ENCODE results near the gene SEZ6L2. TPM values are rescaled to one million over a fixed set of nuclear protein-coding genes. Genes with fewer than 3 reads are reported as not detected.
A peak's percentile ranks its signal among the peaks of the same experiment; 100 is the strongest.

Gene SEZ6L2
- total and polyA plus RNA-seq, 2 of the 13 experiments (the other 11 are each of a cell fraction or from before 2014, with no cell fraction given), result 14.9 to 16.9 TPM

DNA sequence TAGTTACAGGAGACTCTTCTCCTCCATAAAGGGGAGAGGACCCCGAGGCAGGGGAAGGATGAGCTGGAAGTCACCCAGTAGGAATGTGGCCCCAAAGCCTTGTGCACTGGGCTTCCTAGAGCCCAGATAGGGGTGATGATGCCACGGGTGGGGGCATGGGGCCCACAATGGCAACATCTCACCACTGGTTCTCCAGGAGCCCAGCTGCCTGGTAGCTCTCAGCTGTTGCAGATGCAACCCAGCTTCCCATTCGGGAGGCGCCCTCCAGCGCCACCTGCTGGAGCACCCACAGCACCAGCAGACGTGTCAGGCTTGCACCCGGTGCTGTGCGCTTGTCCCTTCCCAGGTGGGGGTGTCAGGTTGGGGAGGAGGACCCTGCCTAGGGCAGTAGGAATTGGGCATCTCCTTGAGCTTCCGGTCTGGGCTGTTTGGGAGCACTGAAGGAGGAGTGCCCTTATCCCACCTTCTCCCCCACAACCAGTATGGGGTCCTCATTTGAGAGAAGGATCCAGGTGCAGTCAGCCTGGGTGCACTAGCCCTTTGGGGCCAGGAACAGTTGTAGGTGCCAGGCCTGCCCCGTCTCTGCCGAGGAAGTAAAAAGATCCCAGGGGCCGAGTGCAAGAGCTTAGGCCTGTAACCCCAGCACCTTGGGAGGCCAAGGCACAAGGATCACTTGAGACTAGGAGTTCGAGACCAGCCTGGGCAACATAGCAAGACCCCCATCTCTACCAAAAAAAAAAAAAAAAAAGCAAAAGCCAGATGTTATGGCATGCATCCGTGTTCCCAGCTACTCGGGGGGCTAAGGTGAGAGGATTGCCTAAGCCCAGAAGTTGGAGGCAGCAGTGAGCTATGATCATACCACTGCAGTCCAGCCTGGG is 50.7 kb downstream of the SEZ6L2 start (continued):
- TF ChIP-seq, protein P1, sequence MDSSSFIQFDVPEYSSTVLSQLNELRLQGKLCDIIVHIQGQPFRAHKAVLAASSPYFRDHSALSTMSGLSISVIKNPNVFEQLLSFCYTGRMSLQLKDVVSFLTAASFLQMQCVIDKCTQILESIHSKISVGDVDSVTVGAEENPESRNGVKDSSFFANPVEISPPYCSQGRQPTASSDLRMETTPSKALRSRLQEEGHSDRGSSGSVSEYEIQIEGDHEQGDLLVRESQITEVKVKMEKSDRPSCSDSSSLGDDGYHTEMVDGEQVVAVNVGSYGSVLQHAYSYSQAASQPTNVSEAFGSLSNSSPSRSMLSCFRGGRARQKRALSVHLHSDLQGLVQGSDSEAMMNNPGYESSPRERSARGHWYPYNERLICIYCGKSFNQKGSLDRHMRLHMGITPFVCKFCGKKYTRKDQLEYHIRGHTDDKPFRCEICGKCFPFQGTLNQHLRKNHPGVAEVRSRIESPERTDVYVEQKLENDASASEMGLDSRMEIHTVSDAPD (CRISPR knock-in tag; IDR thresholded peaks at IDR 0.05), result no peak
- TF ChIP-seq, protein P2, sequence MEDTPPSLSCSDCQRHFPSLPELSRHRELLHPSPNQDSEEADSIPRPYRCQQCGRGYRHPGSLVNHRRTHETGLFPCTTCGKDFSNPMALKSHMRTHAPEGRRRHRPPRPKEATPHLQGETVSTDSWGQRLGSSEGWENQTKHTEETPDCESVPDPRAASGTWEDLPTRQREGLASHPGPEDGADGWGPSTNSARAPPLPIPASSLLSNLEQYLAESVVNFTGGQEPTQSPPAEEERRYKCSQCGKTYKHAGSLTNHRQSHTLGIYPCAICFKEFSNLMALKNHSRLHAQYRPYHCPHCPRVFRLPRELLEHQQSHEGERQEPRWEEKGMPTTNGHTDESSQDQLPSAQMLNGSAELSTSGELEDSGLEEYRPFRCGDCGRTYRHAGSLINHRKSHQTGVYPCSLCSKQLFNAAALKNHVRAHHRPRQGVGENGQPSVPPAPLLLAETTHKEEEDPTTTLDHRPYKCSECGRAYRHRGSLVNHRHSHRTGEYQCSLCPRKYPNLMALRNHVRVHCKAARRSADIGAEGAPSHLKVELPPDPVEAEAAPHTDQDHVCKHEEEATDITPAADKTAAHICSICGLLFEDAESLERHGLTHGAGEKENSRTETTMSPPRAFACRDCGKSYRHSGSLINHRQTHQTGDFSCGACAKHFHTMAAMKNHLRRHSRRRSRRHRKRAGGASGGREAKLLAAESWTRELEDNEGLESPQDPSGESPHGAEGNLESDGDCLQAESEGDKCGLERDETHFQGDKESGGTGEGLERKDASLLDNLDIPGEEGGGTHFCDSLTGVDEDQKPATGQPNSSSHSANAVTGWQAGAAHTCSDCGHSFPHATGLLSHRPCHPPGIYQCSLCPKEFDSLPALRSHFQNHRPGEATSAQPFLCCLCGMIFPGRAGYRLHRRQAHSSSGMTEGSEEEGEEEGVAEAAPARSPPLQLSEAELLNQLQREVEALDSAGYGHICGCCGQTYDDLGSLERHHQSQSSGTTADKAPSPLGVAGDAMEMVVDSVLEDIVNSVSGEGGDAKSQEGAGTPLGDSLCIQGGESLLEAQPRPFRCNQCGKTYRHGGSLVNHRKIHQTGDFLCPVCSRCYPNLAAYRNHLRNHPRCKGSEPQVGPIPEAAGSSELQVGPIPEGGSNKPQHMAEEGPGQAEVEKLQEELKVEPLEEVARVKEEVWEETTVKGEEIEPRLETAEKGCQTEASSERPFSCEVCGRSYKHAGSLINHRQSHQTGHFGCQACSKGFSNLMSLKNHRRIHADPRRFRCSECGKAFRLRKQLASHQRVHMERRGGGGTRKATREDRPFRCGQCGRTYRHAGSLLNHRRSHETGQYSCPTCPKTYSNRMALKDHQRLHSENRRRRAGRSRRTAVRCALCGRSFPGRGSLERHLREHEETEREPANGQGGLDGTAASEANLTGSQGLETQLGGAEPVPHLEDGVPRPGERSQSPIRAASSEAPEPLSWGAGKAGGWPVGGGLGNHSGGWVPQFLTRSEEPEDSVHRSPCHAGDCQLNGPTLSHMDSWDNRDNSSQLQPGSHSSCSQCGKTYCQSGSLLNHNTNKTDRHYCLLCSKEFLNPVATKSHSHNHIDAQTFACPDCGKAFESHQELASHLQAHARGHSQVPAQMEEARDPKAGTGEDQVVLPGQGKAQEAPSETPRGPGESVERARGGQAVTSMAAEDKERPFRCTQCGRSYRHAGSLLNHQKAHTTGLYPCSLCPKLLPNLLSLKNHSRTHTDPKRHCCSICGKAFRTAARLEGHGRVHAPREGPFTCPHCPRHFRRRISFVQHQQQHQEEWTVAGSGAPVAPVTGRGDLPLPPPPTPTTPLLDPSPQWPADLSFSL (CRISPR knock-in tag; IDR thresholded peaks at IDR 0.05), result no peak
- no peak for TF ChIP-seq ZIK1 (CRISPR knock-in tag; IDR thresholded peaks at IDR 0.05; ENCODE audit: borderline replicate concordance, low read depth)
- TF ChIP-seq, protein P3, sequence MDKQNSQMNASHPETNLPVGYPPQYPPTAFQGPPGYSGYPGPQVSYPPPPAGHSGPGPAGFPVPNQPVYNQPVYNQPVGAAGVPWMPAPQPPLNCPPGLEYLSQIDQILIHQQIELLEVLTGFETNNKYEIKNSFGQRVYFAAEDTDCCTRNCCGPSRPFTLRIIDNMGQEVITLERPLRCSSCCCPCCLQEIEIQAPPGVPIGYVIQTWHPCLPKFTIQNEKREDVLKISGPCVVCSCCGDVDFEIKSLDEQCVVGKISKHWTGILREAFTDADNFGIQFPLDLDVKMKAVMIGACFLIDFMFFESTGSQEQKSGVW (CRISPR knock-in tag; IDR thresholded peaks at IDR 0.05; ENCODE audit: borderline replicate concordance), result no peak
- TF ChIP-seq SOX5 (CRISPR knock-in tag; IDR thresholded peaks at IDR 0.05; ENCODE audit: borderline replicate concordance), result 0 out of 2 replicates have a peak, but pooled peaks have one; percentile 21
- TF ChIP-seq NFE2L2 (IDR thresholded peaks at IDR 0.05; ENCODE audit: low read length), result no peak
- TF ChIP-seq XRCC5 (optimal IDR thresholded peaks at IDR 0.05; ENCODE audit: low read length), result peak; percentile 94
- TF ChIP-seq ZSCAN30 (CRISPR knock-in tag; IDR thresholded peaks at IDR 0.05), result no peak
- TF ChIP-seq, protein P4, sequence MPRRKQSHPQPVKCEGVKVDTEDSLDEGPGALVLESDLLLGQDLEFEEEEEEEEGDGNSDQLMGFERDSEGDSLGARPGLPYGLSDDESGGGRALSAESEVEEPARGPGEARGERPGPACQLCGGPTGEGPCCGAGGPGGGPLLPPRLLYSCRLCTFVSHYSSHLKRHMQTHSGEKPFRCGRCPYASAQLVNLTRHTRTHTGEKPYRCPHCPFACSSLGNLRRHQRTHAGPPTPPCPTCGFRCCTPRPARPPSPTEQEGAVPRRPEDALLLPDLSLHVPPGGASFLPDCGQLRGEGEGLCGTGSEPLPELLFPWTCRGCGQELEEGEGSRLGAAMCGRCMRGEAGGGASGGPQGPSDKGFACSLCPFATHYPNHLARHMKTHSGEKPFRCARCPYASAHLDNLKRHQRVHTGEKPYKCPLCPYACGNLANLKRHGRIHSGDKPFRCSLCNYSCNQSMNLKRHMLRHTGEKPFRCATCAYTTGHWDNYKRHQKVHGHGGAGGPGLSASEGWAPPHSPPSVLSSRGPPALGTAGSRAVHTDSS (CRISPR knock-in tag; conservative IDR thresholded peaks at IDR 0.05), result no peak
- no peak for TF ChIP-seq ZNF564 (CRISPR knock-in tag; IDR thresholded peaks at IDR 0.05)
- TF ChIP-seq, protein P5, sequence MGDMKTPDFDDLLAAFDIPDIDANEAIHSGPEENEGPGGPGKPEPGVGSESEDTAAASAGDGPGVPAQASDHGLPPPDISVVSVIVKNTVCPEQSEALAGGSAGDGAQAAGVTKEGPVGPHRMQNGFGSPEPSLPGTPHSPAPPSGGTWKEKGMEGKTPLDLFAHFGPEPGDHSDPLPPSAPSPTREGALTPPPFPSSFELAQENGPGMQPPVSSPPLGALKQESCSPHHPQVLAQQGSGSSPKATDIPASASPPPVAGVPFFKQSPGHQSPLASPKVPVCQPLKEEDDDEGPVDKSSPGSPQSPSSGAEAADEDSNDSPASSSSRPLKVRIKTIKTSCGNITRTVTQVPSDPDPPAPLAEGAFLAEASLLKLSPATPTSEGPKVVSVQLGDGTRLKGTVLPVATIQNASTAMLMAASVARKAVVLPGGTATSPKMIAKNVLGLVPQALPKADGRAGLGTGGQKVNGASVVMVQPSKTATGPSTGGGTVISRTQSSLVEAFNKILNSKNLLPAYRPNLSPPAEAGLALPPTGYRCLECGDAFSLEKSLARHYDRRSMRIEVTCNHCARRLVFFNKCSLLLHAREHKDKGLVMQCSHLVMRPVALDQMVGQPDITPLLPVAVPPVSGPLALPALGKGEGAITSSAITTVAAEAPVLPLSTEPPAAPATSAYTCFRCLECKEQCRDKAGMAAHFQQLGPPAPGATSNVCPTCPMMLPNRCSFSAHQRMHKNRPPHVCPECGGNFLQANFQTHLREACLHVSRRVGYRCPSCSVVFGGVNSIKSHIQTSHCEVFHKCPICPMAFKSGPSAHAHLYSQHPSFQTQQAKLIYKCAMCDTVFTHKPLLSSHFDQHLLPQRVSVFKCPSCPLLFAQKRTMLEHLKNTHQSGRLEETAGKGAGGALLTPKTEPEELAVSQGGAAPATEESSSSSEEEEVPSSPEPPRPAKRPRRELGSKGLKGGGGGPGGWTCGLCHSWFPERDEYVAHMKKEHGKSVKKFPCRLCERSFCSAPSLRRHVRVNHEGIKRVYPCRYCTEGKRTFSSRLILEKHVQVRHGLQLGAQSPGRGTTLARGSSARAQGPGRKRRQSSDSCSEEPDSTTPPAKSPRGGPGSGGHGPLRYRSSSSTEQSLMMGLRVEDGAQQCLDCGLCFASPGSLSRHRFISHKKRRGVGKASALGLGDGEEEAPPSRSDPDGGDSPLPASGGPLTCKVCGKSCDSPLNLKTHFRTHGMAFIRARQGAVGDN (CRISPR knock-in tag; IDR thresholded peaks at IDR 0.05), result peak; percentile 68
- peak; percentile 49 for TF ChIP-seq IKZF4 (CRISPR knock-in tag; IDR thresholded peaks at IDR 0.05; ENCODE audit: borderline replicate concordance, low read depth, not compliant biosample characterization)
- 0 out of 2 replicates have a peak, but pooled peaks have one; percentile 53 for TF ChIP-seq PITX1 (CRISPR knock-in tag; IDR thresholded peaks at IDR 0.05)

All from HepG2 (cell line).